NCI-H1436 treated with DMSO at 0.1 percent for 48 hours (cell line): ENCODE data around the gene NDC80.
"Not testable (repeated sequence)": the region's sequence is repeated elsewhere in the genome, so short reads cannot be mapped to it uniquely, and the experiment has no call there.

Experiments
- DNase-seq: peaks from one replicate; lab custom pipeline; 2025; lab: John Stamatoyannopoulos, UW

The NDC80 gene

GRCh38 chr18:2629003-2629402 is 57.6 kb downstream of the NDC80 start:
- no peak for DNase-seq

- DNase-seq = no peak
Observed at GRCh38 chr18:2635586-2635985, 64.2 kb downstream of the NDC80 start.

GRCh38 chr18:2636126-2636631 is 64.8 kb downstream of the NDC80 start:
- DNase-seq = no peak

- no peak for DNase-seq
Observed at GRCh38 chr18:2641638-2642037, 70.3 kb downstream of the NDC80 start.

GRCh38 chr18:2642771-2643170 is 71.4 kb downstream of the NDC80 start:
- no peak for DNase-seq

GRCh38 chr18:2644535-2644934 is 73.2 kb downstream of the NDC80 start:
- DNase-seq = no peak

- no peak for DNase-seq
Observed at GRCh38 chr18:2651981-2652380, 80.6 kb downstream of the NDC80 start.

GRCh38 chr18:2653467-2653866 is 82.1 kb downstream of the NDC80 start:
- DNase-seq = no peak

- no peak for DNase-seq
Observed at GRCh38 chr18:2654169-2654927, 83.0 kb downstream of the NDC80 start.

- DNase-seq = no peak
Observed at GRCh38 chr18:2654928-2655177, 83.5 kb downstream of the NDC80 start.

- DNase-seq = no peak
Observed at GRCh38 chr18:2655178-2655953, 84.0 kb downstream of the NDC80 start, which contains the start of gene SMCHD1. Gene SMCHD1, plus strand, starts transcription at chr18:2655726. Its CDS starts 350 bp downstream, at chr18:2656076.

GRCh38 chr18:2655954-2656236 is 84.5 kb downstream of the NDC80 start:
- DNase-seq = no peak

- no peak for DNase-seq
Observed at GRCh38 chr18:2656237-2656980, 85.1 kb downstream of the NDC80 start.

- no peak for DNase-seq
Observed at GRCh38 chr18:2656981-2657512, 85.7 kb downstream of the NDC80 start.

GRCh38 chr18:2657788-2658458 is 86.6 kb downstream of the NDC80 start:
- DNase-seq = peak; percentile 14

GRCh38 chr18:2660849-2661248 is 89.5 kb downstream of the NDC80 start:
- not testable (repeated sequence) for DNase-seq

GRCh38 chr18:2662288-2662687 is 90.9 kb downstream of the NDC80 start:
- not testable (repeated sequence) for DNase-seq

- DNase-seq = no peak
Observed at GRCh38 chr18:2662990-2663389, 91.6 kb downstream of the NDC80 start.
